Amniotic epithelial cell (primary cell): ENCODE data around the gene RHBDD3.

Experiments
- DNase-seq: peaks from one replicate; pipeline ENCODE4 v3.0.0-alpha.2; 2010; ENCODE audit warnings: low read depth

RHBDD3 gene

DNA sequence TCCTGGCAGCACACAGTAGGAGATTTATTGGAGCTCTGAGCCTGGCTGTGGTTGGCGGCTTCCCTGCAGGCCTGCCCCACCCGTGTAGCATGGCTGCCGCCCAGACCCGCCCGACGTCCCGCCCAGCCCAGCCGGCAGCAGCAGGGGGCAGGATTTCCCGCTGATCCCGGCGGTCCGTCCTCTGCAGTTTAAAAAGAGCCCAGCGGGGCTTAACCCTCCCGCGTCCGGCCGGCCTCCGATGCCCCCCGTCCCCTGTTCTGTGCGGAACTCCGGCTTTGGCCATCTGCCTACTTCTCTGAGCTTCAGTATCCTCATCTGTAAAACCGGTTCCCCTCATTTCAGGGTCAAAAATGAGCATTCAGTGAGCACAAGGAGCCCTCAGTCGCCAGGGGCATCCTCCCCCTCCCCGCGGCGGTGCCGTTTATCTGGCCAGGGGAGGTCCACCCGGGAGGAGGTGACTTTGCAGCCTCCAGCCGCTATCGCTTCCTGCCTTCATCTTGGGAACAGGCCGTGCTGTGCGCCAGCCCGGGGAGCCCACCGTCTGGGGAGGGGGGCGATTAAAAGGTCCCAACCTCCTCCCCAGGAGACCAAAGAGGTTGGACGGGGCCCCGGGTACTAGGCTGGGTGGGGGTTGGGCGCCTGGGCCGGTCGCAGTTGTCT lies 38.5 kb upstream of the RHBDD3 start, which contains the start of gene GAS2L1:
Gene GAS2L1, plus strand, starts transcription at position 476 of the 660 bp plus-strand sequence. CDS start 1,456 bp downstream, outside the sequence.
- DNase-seq = peak; percentile 76

DNA sequence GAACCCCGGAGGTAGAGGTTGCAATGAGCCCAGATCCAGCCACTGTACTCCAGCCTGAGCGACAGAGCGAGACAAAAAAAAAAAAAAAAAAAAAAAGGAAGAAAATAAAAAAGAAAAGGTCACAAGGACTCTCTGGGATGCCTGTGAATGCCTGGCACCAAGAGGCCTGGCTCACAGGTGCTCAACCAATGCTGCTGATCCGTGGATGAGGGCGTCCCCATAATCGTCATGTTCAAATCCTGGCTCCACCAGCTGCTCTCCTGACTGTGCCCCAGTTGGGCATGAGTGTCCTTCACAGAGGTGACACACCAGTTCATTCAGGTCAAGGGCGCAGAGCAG lies 38.0 kb upstream of the RHBDD3 start:
- no peak for DNase-seq

DNA sequence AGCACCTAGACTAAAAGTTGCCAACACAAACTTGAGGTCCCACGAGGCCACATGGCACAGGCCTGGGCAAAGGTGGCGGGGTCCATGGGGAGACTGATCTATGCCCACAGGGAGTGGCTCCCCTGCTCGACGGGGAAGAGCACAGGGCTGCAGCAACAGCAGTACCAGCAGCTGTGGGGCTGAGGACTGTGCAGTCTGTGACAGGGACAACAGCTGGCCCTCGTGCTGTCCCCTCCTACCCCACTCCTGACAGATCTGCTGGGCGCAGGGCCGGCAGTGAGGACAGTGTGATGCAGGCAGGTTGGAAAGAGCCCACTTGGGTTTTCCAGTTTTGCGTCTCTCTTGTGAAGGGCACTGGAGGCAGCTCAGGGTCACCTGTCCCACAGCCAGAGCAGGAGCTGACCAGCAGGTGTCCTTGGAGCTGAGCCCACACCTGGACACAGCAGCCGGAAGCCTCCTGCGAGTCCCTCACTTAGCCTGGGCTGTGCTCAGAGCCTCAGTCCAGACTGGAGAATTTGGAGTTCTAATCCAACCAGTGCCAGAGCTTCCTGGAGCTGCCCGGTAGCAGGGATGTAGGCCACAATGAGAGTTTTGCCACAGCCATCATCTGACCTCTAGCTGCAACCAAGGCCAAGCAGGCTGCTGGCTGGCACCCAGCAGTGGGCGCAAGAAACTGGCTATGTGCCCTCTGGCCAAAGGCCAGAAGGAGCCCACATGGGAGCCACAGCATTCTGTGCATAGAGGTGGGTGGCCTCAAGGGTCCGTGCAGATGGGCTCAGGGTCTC lies 35.1 kb upstream of the RHBDD3 start:
- DNase-seq = peak; percentile 29

DNA sequence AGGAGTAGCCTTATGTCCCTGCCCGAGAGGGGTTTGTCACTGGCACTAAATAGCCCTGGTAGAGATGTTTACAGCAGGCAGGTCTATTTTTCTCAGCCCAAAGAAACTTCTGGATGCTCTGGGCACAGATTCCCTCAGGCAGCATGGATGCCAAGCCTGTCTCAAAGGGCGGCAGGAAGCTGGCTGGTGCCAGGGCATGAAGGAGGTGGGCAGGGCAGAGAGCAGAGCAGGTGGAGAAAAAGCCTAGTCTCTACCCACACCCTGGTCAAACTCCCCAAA lies 34.6 kb upstream of the RHBDD3 start:
- DNase-seq = no peak

DNA sequence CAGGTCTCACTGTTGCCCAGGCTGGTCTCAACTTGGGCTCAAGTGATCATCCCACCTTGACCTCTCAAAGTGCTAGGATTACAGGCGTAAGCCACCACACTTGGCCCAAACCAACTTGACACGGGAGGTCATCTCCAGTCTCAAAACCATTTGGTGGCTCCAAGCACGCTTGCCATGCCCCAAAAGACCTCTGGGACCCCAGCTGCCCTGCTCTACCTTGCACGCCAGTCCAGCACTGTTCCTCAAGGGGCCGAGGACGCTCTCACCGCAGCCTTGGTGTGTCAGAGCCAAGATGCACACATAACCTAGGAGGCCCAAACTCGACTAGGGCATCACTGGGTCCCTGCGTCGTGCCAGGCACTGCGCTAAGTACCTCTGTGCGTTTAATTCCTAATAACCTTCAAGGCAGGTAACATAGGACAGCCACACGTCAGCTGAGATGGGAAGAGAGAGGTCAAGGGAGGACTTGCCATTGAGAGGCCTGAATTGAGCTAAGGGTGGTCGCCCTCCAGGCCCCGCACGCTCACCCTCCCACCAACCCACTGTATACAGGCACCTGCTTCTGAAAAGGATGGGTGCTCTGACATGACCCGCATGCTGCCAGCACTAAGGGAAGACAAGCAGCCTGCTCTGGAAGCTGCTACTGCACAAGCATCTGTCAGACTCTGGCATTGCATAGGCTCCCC lies 34.1 kb upstream of the RHBDD3 start:
- no peak for DNase-seq

DNA sequence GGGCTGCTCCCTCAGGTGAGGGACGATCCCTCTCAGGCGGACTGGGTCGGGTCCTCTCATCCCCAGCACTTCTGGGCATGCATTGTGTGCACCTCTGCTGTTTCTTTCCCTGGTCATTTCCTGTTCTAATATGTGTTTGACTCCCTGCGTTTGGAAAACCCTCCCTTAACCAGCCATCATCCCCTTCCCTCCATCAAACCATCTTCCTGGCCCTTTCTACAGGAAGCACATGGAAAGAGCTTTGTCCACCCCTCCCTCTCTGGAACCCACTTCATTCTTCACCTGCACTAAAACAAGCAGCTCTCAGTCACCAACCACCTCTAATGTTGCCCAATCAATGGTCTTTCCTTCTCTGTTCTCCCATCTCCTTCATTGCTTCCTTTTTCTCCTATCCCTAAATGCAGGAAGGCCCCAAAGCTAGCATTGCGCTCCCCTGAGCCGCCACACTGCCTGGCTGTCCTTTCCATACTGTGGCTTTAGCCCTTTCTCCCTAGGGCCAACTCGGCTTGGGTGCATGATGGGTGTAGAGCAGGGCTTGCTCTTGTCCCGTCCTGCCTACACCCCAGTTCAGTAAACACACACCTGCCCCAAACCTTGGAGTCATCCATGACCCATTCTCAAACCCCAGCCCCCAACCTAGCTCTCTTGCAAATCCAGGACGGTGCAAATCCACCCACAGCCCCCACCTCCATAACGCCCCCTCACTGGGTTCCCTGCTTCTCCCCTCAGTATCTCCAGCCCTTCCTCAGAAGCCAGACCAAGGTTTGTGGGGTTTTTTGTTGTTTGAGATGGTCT lies 33.2 kb upstream of the RHBDD3 start:
- no peak for DNase-seq

DNA sequence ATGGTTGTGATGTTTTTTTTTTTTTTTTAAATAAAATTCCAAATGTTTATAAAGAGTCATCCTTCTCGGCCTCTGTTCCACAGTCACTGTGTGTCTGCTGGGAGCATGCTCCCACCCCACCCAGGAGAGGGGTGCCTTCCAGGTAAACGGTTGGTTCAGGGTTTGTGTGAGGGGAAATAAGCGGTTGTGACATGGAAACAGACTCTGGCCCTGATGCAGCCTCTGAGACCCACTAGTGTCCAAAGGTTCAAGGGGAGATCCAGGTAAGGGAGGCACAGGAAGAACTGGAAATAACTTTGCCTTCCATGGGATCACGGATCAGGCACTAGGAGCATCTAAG lies 32.7 kb upstream of the RHBDD3 start:
- no peak for DNase-seq

DNA sequence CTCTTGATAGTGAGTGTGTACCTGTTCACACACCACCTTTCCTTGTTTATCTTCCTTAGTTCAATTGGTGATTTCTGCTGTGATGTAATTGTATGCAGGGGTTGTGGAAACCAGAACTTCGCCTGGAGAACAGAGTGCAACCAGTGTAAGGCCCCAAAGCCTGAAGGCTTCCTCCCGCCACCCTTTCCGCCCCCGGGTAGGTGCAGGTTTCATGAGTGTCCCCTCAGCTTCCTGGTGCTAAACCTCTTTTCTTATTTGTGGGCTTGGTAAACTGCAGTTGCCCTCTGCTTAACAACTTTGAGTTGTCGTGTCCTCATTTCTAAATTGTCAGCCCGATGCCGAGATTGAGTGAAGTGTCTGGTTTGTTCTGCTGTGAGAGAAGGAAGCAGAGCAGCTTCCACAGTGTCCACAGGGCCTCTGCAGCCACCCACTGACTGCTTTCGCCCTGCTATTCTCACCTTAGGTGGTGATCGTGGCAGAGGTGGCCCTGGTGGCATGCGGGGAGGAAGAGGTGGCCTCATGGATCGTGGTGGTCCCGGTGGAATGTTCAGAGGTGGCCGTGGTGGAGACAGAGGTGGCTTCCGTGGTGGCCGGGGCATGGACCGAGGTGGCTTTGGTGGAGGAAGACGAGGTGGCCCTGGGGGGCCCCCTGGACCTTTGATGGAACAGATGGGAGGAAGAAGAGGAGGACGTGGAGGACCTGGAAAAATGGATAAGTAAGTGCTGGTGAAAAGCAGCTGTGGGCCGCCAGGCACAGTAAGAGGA lies 31.5 kb upstream of the RHBDD3 start:
- DNase-seq = no peak

DNA sequence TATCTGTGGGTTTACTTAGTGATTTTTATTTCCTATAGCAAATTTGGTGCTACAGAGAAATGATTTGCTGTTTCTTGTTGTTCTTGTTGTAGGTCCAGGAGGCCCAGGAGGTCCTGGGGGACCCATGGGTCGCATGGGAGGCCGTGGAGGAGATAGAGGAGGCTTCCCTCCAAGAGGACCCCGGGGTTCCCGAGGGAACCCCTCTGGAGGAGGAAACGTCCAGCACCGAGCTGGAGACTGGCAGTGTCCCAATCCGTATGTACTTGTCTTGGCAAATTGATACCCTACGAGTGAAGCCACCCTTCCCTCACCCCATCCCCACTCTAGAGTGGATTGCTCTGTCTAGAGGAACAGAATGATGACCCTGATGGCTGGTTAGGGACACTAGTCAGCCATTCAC lies 30.9 kb upstream of the RHBDD3 start:
- no peak for DNase-seq

DNA sequence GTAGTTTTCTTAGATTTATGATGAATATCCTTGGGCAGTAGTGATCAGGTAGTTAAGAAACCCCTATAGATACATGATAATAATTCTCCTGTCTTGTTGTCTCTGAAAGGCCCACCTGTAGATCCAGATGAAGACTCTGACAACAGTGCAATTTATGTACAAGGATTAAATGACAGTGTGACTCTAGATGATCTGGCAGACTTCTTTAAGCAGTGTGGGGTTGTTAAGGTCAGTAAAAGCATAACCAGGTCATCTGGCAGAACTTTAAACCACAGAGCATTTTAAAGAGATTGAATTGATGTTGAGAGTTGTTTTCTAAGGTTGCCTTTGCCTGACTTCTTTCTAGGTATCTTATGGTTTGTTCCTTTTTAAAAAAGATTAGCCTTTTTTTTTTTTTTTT lies 24.6 kb upstream of the RHBDD3 start:
- no peak for DNase-seq

DNA sequence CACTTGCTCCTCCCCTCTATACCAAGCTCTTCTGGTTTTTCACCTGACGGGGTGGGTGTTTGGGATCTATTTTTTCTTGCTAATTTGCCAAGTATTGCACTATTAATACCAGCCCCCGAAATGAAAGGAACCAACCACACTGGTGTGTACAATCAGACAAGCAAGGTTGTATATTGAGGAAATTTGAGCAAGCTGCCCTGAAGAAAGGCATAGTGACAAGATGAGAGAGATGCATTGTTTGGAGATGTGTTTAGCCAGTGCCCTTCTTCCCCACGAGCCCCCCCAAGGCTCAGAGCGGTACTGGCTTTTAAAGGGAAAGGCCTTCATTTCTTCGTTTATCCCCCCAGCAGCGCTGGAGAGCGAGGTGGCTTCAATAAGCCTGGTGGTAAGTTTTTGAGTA lies 23.4 kb upstream of the RHBDD3 start:
- DNase-seq = no peak

DNA sequence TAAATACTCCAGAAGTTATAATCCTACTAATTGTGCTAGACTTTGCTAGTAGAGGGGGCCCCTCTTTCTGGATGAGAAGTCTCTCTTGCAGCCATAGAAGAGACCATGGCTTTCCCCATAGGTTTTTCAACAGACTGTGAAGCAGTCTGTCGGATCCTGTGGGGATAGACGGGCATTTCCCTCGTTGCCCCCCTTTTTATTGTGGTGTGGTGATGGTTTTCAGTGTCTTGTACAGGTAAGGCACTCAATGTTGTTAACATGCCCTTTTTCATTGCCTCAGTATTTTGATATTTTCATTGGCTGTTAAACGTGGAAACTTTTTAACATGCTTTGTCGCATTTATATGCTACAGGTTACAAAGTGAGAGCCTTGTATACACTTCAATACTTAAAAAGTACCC lies 22.3 kb upstream of the RHBDD3 start:
- no peak for DNase-seq

DNA sequence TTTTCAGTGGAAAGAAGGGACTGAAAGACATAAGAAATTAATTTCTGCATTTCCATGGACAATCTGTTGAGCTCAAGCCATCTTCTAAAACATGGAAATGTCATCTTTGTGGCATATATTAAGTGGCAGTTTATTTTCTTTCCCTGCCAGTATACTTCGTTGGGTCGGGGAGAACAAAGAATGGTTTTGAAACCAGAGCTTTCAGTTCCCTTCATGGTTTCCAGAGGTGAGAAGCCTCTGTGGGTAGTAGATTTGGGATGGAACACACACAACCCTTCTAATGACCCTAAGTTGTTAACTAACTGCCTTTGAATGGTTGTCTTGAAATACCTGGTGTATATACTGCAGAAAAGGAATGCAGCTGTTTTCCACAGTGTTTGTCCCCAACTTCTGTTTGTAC lies 21.1 kb upstream of the RHBDD3 start:
- no peak for DNase-seq

DNA sequence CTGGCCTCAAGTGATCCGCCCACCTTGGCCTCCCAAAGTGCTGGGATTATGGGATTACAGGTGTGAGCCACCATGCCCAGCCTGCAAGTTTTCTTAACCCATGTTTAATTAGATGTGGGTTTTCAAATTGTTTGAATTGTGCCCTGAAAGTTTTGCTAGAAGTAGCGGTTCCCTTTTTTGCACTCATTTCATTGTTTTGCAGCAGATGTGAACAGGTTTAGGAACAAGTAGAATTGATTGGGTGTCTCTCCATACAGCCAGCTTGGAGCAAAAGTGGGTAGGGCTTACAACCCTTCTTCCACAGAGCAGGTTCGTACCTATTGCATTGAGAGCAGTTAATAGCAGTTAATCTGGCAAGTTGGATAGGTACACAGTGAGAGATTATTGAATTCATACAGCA lies 16.4 kb upstream of the RHBDD3 start:
- DNase-seq = no peak

DNA sequence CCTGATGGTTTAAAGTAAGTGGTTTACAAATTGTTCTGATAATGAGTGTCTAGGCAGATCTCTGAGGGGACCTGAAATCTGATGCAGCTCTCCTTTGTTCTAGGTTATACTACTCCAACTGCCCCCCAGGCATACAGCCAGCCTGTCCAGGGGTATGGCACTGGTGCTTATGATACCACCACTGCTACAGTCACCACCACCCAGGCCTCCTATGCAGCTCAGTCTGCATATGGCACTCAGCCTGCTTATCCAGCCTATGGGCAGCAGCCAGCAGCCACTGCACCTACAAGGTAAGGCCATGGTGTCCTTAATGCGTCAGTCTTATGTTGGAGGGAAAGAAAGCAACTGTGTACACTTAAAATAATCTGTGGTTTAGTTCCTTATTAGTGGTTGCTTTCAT lies 10.1 kb upstream of the RHBDD3 start:
- DNase-seq = no peak

DNA sequence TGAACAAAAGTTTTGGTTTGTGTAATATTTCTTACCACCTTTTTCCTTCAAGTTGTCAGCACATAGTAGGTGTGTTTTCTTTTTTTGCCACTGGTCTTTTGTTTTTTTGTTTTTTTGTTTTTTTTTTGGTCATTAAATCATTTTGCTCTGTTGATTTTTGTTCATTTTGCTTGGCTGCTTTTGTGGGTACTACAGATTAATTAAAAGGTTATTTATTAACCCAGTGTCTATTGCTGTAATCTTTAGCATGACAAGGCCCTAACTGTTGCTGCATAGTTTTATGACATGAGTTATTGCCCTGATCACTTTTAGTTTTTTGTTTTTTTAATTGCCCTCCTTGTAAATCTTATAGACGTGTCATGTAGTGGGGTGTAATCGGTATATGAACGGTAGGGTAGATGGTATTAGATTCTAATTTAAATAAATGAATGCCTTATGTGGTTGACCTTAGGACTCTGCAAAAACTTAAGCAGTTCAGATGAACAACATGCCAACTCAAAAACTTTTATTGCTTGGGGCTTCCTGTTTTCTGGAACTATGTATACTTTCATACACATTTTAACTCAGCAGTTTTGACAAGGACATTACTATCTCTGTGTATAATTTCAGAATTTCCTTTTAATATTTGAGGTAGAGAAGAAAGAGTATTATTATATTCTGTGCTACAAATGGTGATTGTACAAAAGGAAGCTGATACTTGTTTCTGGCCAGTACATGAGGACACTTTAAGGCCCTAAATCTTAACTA lies 8.2 kb upstream of the RHBDD3 start:
- DNase-seq = no peak

DNA sequence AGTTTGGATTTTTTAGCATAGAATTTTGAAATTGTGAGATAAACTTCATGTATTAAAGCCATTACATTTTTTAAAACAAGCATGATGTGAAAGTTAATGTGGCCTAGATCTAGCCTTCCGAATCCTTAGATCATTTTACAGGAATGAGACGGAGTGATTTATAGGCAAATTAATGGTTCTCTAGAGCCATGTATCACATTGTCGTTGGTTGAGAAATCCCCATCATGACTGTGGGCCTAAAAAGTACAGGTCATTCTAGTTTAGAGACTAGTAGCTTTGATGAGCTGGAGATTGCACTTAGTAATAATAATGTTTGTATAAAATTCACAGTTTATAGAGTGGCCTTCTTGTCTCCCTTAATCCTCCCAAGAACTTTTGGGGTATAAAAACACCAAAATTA lies 7.4 kb upstream of the RHBDD3 start:
- peak; percentile 36 for DNase-seq

DNA sequence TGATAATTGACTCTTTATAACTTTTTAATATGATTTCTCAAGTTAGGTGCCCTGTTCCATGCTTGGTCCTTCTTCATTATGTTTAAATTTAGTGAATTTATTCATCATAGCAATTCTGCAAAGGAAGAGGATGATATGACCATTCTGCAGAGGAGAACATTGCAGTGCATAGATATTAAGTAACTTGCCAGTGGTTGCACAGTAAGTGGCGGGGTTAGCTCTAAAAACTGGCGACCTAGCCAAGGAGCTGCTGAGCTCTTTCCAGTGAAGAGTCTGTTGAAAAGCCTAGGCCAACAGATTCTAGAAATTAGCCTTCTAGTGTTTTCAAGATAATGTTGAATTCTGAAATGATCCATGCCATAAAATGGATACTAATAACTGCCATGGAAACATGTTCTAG lies 4.8 kb upstream of the RHBDD3 start:
- no peak for DNase-seq

DNA sequence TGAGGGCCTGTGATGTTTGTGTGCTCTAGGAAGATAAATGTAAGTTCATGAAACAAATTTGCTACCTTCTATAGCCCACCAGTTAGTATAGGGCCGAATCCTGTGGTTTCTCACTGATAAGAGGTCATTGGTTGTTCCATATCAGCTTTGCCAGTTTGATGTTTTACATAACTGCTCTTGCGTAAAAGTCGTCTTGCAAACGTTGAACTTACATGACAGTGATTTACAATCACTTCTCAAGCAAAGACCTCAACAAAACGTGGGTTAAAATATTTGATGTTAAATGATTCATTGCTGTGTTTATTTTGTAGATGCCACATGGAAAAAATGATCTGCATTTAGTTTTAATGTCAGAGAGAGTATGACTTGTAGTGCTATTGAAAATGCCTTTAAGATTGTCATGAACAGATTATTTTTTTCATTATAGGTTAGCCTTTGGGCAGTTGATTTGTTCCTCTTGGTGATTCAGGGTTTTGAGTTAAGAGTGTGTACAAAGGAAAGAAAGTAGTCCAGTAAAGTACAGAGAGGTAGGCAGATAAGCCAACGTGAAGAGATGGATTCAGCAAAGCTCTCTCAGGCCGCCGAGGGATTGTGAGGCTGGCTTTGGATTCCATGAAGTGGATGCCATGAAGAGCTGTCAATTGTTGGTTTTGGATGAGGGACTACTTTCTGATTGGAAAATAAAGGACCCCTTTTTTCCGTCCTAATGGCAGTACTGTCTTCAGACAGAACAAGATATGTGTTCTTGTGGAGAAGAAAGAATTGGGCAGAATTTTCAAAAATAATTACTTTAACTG lies 2.9 kb upstream of the RHBDD3 start:
- DNase-seq = peak; percentile 91

DNA sequence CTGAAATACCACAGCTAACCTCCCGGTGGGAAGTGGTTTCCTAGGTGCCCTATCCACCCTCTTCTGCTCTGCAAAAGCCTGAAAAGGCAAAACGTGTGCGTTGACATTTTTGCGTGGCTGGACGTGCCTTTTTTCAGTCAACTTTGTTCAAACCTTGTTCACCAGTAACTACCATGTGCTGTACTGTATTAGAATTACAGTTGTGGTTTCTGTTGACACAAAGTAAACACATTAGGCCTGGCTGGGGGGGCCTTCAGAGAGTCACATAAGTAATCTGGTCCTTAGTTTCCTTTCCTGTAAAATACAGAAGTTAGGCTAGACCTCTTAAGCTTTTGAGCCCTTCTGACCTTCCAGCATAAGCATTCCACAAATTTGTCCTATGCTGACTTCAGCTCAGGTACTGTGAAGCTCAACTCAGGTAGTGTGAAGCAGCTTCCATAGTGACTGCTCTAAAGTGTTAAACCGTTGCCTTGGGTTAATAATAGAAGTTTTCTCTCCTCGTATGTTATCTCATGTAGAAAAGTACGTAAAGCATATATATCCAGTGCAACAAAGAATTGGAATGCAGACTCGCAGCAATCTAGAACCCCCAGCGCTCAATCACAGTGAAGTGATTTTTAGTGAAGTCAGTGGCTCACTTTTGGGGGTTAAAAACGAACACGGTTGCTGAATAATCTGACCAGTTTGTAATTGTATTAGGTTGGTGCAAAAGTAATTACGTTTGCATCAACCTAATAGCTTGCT lies 2.1 kb upstream of the RHBDD3 start:
- peak; percentile 19 for DNase-seq
